GM18511 (cell line): Measurements from ENCODE around the gene TBCD.

Experiments
- ATAC-seq: cut with Tn5 transposase; IDR thresholded peaks from one replicate; pipeline ENCODE4 v1.9.1; 2021; ENCODE audit warnings: mild to moderate bottlenecking, moderate library complexity; ENCODE audit not compliant: unreplicated experiment

TBCD gene

DNA sequence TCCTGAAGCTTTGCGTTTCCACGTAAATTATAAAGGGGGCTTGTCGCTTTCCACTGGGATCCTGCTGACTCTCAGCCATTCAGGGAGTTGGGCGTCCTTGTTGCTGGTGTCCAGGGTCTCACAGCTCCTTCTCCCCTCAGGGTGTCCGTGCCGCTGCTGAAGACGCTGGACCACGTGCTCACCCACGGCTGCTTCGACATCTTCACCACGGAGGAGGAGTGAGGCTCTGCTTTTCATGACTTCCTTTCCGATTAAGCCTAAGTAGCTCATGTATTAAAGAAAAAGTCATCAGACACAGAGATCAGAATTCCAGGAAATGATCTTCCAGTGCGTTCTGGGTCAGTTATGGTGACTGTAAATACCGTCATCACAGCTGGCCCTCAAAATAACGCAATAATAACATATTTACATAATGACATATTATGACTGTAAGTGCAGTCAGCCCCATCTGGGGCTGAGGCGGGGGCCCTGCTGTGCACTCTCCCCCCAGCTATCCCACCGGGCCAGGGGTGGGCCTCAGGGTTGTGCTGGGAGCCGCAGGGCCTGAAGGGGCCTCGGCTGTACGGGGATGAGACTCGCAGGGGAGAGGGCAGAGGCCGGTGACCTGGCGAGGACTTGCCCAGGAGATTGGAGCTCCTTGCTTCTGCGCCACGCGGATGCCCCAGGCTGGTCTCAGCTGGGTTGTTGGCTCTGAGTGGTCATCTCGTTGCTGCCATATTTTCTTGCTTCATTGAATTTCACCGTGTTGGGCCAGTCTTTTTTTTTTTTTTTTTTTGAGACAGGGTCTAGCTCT, 180.8 kb downstream of the TBCD start:
- ATAC-seq: no peak

DNA sequence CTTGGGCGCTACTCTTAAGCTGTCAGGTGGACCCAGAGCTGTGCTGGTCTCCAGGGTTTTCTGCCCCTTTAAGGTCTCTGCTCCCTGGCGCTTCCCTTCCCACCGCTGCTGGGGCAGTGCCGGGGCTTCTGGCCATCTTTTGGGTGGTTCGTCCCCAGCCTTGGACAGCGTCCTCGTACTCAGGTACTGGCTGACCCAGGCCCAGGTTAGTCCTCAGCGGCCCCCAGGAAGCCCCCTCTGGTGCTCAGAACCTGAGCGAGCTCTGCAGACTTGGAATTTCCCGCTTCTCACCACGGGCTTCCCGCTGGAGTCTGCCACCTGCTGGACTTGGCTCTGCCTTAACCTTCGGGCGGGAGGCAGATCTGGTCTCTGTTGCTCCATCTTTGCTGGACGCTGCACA, 182.0 kb downstream of the TBCD start:
- ATAC-seq: no peak

DNA sequence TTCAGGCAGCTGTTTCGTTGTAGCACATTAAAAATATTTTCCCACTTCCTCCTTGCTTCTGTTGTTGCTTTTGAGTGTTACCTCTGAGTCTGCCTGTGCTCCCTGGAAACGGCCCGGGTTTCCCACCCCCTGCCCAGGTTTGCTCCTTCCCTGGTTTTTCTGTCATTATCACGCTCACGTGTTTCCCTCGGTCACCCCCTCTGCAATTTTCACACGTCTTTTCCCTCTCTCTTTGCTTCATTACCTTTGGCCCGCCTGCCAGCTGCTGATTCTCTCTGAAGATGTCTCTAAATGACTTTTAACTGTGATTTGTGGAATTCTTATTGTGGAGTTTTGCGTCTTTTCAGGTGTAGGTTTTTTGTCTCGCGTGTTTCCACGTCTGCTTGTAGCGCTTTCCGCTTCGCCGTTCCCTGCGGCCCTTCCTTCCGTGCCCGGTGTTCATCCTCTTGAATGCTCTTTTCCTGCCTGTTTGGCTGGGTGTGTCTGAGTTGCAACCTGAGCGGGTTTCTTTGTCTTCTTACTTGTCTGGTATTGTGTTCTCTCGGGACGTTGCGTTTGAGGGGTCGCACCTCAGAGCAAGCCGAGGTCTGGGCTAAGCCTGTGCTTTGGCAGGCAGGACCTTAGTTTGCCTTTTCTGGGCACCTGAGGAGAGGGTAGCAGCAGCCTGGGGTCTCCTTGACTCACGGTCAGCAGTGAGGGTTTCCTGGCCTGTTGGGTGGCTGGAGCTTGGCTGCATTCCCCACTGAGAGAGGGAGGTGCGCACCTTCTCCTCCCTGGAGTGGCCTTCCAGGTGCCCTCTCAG, 184.3 kb downstream of the TBCD start:
- no peak for ATAC-seq

DNA sequence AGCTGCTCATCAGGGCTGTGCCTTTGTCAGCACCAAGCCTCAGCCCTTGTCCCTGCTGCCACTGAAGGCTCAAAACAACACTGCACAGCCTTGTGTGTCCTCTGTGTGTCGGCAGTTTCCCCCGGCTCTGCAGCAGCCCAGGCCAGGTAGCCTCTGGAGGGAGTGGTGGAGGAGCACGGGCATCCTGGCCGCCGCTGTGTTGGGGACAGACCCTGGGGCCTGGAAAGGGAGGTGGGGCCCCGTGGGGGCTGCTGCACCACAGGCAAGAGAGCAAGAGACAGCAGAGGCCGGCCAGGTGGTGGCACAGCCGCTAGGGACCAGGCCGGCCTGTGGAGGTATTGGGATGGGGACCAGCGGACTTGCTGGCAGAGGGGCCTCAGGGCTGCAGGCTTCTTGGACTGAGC, 184.9 kb downstream of the TBCD start:
- no peak for ATAC-seq

DNA sequence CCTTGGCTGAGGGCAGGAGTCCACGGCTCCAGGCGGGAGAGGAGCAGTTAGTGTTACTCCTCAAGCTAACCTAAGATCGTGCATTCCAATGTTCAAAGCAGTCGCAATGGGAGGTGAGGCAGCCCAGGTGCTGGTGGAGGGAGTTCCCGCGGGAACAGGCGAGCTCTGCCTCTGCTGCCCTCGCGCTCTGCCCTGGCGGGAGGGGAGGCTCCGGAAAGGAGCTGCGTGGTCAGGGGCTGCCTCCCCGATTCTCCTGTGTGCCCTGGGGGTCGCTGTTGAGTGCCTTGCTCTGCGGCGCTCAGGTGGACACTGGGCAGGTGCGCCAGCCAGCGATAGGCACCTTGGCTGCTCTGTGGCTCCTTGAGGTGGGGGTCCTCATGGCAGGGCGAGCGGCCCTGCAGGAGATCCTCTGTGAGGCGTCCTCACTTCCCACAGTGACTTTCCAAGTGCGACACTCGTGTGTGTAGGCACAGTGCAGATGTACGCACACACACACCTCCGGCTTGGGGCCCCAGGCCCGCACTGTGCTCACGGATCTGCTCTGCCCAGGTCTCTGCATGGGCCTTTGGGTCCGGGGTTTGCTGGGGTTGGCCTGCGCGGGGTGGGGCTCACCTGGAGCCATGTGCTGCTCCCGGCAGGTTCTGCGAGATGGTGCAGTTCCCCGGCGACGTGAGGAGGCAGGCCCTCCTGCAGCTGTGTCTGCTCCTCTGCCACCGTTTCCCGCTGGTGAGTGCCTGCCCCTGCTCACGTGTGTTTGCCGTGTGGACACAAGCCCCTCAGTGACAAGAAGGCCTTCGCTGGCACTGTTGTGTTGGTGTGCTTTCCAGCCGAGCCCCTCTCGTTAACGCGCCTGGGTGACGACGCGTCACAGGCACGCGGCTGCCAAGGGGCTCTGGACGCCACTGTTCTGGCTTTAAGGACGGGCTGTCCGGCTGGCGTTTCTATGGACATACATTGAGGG, 185.8 kb downstream of the TBCD start:
- no peak for ATAC-seq

DNA sequence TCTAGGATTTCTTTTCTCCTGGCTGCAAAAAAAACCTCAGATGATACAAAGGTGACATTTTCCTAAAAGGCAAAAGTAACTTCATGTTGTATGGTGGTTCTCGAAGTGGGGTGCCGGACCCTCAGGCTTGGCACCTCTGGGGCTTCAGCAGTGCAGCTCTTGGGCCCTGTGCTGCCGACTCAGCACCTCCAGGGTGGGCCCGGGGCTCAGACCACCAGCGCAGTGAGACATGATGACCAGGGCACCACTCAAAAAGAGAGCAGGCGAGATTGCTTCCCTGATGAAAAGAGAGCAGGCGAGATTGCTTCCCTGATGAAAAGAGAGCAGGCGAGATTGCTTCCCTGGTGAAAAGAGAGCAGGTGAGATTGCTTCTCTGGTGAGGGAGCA, 186.6 kb downstream of the TBCD start:
- no peak for ATAC-seq

DNA sequence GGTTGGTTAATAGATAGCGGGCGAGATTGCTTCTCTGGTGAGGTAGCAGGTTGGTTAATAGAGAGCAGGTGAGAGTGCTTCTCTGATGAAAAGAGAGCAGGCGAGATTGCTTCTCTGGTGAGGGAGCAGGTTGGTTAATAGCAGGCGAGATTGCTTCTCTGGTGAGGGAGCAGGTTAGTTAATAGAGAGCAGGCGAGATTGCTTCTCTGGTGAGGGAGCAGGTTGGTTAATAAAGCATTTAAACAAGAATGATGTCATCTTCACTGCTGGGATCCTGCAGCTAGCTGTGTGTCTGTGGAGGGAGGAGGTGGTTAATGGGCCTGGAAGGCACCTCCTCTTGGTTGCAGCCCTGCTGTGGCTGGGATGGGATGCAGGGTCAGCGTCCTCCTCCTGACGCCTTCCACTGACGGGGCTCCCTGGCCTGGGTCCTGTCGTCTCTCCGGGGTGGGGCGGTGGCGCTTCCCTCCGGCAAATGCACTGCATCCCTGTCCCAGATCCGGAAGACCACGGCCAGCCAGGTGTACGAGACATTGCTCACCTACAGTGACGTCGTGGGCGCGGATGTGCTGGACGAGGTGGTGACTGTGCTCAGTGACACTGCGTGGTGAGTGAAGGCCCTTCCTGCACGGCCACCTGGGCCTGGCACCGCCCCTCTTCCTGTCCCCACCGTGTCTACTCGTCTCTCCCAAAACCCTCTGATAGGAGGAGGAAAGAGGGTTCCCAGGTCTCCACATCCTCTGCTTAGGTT, 187.2 kb downstream of the TBCD start:
- ATAC-seq: no peak

DNA sequence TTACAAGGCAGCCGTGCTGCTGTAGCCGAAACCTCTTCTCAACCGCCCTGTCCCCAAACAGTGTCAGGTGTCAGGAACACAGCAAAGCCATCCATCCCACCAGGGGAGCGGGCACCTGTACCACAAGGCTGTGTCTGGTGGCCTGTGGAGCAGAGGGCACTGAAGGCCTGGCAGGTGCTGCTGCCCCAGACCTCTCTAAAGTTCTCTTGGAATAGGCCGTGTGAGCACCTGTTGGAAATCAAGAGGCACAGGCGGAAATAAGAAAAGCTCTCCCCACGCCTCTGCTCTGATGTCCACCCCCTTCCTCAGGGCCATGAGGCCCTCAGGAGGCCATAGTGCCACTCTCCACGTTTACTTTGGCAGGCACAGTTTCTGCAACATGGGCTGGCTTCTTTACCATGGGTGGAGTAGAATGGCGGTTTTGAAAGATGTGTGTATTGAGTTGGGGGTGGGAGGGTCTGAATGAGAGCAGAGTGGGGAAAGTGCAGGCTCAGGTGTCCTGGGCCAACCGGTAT, 187.8 kb downstream of the TBCD start:
- ATAC-seq: no peak

DNA sequence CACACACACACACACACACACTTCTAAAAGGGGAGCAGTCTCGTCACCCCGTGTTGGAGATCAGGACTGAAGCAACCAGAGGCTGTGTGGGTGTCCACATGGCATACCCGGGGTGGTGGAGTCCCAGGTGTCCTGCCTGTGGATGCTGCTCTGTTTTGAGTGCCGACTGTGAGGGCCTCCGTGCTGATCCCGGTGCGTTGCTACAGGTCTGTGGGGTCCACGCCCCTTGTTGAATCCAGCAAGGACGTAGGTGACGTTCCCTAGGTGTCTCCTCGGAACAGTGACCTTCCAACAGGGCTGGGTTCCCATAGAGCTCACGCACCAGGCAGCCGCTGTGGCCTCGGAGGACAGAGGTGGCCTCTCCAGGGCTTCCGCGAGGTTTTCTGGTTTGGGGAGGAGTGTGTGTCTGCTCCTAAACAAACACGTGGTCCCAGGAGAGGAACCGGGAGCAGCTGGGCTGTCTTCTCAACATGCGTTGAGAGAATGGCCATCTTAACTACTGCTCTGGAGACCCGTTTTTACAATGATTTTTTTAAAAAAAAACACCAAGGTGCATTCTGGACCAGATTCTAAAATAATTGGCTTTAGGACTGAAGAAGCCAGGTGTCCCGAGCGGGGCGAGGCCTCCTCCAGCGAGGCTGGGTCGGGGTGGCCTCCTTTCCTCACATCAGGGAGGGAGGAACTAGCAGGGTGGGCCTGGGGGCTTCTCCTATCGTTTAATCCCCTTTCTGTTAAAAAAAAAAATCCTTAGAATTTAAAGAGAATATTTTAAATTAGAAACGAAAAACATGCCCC, 188.6 kb downstream of the TBCD start:
- ATAC-seq: no peak

DNA sequence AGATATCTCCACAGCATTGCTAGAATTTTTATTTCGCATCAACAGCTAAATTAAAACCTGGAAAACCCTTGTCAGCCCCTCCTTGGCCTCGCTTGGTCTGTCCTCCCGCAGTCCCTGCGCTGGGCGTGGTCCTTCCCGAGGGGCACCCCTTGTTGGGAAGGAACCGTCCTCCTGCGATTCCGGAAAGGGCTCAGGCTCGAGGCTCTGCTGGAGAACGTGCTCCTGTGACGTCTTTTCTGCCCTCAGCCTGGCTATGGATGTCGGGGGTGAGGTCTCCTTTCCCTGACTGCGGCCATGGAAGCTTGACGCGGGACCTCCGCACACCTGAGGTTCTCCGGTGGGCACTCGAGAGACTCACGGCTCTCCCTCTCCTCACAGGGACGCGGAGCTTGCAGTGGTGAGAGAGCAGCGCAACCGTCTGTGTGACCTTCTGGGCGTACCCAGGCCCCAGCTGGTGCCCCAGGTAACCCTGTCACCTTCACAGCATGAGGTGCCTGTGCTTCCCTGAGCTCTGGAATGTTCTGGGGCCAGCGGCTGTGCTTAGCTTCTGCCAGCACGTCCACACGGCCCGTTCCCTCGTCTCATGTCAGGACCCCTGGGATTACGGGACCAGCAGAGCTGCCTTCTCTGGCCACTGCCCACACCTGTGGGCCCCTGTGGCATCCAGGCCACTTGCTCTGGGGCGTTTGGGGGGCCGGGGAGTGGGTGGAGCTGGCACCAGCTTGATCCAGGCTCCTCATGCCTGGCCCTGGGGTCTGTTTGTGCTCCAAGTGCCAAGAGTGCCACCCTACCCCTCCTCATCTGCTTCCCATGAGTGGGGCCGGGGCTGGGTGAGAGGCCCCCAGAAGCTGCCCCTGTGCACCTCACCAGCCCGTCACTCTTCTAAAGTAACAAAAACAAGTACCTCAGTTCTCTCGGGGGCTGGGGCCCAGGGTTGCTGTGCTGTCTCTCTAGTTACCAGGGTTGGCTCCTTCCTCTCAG, 189.4 kb downstream of the TBCD start:
- no peak for ATAC-seq

DNA sequence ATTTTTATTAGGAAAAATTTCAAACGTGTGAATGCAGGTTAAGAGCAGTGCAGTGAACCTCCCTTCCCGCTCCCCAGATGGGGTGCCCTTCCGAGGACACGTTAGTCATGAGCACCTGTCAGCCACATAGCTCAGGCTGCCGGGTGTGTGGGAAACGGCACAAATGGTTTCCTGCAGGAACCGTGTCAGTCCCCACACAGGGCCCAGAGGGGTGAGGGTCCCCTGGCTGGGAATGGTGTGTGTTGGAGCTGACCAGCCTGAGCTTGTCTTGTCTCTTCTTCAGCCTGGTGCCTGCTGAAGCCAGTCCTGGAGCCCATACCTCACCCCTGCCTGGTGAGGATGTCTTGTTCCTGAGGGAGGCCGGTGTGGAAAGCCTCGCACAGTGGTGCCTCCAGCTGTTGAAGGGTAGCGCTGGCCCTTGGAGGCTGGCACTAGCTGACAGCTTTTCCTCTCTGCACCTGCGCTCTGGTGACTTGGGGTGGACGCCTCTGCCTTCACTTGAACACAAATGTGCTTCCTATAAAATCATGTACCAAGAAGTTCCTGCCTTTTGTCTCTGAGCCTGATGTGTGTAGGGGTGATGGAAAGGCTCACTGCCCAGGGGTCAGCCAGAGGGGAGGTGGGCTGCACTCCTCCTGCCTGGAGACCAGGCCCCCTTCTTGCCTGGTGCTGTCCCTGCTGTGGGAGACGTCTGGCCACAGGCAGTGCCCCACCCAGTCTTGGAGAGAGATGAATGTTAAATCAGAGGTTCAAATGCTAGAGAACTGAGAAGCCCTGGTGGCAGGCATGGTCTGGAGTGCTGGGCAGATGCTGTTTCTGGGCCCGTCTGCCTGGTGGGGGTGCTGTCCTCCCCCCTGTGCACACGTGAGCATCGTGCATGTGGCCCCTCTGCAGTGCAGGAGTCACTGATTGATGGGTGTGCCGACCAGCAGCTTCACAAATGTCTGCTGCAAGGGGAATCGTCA, 190.6 kb downstream of the TBCD start:
- no peak for ATAC-seq

DNA sequence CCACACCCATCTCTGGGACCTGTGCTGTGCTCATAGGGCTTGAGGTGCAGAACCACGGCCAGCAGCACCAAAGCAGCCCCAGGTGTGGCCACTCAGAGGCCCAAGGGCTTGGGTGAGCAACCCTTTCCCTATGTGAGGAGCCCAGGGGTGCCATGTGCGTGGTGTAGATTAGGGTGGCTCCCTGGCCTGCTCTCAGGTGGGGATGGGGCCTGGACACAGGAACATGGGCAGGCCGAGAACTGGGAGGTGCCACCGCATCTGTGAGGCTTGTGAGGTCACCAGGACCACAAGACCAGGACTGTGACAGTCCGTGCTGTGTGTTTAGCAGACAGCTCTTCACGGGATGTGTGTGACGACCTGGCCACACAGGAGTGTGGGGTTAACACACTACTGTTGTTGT, 191.5 kb downstream of the TBCD start:
- ATAC-seq: no peak

DNA sequence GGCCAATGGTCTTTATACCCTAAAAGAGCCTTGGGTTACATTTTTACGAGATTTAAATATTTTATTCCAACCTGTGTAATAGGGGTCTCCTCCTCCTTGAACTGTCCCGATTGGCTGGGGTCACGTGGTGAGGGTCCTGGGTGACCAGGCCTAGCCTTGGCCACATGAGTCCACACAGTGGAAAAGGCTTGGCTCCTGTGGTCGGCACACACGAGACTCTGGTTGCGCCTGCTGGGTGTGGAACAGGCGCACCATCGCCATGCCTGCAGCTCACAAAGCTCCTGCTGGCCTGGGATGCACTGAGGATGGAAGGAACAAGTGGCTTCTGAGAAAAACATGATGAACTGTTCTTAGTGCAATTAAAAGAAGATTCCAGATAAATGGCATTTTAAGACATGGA, 191.9 kb downstream of the TBCD start:
- no peak for ATAC-seq

DNA sequence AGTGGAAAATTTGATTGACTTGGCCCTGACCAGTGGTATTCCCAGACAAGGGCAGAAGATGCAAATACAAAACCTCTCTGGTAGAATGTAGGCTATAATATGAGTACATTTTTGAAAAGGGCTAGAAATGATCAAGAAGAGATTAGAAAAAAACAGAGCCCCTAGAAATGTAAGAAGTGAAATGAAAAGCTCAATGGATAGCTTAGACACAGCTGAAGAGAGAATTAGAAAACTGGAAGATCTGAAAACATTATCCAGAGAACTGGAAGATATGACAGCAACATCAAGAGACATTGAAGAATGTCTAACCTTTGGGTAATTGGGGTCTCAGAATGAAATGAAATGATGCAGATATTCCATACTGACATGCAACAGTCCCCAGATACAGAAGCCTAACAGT, 193.1 kb downstream of the TBCD start:
- no peak for ATAC-seq

DNA sequence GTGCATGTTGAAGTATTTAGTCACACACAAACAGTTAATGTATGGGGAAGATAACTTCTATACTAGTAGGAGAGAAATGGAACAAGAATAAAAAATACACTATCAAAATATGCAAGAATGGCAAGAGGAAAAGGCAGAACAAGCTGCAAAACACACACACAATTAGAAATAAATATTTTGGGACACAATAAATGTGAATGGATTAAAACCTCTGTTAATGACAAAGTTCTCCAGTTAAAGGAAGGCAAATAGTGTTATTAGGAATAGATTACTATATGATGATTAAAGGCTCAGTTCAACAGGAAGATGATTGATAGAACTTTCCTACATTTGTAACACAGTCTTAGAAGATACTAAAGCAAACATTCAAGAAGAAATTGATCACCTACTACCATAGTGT, 194.2 kb downstream of the TBCD start:
- ATAC-seq: no peak

DNA sequence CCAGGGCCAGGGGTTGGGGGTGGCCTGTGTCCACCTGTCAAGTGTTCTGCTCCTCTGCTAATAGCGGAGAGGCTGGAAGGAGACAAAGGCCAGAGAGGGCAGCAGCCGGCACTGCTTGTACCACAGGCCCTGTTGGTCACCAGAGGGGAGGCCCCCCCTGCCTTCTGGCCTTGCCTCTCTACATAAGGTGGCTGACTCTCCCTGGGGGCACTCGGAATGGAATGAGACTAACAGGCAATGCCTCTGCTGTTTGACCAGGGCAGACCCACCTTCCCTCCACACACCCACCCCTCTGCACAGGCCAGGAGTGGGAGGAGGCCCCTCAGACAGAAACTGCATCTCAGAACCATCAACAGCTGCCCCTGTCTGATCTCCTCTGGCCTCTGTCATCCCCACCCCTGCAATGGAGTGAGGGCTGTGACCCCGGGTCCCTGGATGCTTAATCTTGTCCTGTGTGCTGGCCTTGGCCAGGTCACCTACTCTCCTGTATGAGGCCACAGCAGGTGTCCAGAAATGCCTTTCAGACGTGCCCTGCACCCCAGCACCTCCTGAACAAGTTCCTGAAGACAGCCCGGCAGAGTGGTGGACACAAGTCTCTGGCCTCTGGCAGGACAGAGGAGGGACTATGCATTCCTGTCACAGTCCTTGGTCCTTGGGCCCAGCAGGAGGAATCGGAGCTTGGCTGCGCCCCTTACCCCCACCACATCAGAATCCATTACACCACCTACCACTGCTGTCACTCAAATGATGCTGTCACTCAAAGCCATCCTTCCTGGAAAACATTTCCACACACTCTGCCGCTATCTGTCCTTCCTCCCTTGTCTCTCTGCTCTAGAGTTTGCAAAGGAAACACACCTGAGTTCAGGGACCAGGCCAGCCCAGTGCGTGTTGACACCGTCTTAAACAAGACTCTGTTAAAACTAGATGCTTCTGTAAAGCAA, 195.5 kb downstream of the TBCD start:
- ATAC-seq: no peak
